Measurements from ENCODE around the gene ZFP30. TPM values are rescaled to one million over a fixed set of nuclear protein-coding genes. Genes with fewer than 3 reads are reported as not detected.

The ZFP30 gene
- total and polyA plus RNA-seq, 2 of the 13 experiments (the other 11 are each of a cell fraction or from before 2014, with no cell fraction given), result 3.4 to 19.2 TPM

DNA sequence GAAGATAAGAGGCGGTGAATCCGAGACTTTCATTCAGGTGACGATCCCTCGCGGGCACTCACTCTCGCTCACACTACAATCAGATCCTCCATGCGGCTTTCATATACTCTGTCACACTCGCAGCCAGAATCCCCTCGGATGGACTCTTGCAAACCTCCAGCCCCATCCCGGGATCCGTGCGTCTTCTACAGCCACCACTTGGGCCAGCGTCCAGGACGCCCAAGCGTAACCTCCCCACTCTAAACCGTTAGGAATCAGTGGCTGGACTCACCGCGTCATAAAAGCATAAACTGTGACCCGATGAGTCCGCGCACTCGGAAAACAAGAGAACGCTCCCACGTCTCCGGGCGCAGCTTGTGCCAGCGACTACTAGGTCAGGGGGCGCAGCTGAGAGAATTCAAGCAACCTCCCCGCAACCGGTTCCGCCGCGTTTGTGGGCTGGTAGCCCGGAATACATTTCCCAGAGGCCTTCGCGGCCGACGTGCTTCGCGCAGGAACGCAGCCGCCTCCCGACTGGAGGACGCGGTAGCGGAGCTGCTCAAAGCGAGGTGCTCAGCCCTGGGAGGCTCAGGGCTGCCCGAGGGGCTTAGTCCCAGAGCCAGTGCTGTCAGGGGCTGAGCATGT, 36.7 kb upstream of the ZFP30 start (continued):
- TF ChIP-seq, protein P1, sequence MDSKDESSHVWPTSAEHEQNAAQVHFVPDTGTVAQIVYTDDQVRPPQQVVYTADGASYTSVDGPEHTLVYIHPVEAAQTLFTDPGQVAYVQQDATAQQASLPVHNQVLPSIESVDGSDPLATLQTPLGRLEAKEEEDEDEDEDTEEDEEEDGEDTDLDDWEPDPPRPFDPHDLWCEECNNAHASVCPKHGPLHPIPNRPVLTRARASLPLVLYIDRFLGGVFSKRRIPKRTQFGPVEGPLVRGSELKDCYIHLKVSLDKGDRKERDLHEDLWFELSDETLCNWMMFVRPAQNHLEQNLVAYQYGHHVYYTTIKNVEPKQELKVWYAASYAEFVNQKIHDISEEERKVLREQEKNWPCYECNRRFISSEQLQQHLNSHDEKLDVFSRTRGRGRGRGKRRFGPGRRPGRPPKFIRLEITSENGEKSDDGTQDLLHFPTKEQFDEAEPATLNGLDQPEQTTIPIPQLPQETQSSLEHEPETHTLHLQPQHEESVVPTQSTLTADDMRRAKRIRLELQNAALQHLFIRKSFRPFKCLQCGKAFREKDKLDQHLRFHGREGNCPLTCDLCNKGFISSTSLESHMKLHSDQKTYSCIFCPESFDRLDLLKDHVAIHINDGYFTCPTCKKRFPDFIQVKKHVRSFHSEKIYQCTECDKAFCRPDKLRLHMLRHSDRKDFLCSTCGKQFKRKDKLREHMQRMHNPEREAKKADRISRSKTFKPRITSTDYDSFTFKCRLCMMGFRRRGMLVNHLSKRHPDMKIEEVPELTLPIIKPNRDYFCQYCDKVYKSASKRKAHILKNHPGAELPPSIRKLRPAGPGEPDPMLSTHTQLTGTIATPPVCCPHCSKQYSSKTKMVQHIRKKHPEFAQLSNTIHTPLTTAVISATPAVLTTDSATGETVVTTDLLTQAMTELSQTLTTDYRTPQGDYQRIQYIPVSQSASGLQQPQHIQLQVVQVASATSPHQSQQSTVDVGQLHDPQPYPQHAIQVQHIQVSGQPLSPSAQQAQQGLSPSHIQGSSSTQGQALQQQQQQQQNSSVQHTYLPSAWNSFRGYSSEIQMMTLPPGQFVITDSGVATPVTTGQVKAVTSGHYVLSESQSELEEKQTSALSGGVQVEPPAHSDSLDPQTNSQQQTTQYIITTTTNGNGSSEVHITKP (CRISPR knock-in tag; IDR thresholded peaks at IDR 0.05; ENCODE audit: low read depth), result peak; percentile 40
- 0 out of 2 replicates have a peak, but pooled peaks have one; percentile 27 for TF ChIP-seq ZNF547 (CRISPR knock-in tag; IDR thresholded peaks at IDR 0.05)
- peak; percentile 76 for TF ChIP-seq YY1 (IDR thresholded peaks at IDR 0.05; ENCODE audit: insufficient read depth, insufficient replicate concordance, low read depth, low read length)
- no peak for TF ChIP-seq ZNF775 (CRISPR knock-in tag; IDR thresholded peaks at IDR 0.05; ENCODE audit: borderline replicate concordance)
- no peak for TF ChIP-seq NFATC3 (CRISPR knock-in tag; IDR thresholded peaks at IDR 0.05)
- no peak for TF ChIP-seq PAF1 (CRISPR knock-in tag; IDR thresholded peaks at IDR 0.05)
- TF ChIP-seq ERF (CRISPR knock-in tag; IDR thresholded peaks at IDR 0.05), result peak; percentile 54; the same call in 1 of the 2 replicates
- TF ChIP-seq RBM22 (optimal IDR thresholded peaks at IDR 0.05; ENCODE audit: low read length), result no peak
- TF ChIP-seq, protein P2, sequence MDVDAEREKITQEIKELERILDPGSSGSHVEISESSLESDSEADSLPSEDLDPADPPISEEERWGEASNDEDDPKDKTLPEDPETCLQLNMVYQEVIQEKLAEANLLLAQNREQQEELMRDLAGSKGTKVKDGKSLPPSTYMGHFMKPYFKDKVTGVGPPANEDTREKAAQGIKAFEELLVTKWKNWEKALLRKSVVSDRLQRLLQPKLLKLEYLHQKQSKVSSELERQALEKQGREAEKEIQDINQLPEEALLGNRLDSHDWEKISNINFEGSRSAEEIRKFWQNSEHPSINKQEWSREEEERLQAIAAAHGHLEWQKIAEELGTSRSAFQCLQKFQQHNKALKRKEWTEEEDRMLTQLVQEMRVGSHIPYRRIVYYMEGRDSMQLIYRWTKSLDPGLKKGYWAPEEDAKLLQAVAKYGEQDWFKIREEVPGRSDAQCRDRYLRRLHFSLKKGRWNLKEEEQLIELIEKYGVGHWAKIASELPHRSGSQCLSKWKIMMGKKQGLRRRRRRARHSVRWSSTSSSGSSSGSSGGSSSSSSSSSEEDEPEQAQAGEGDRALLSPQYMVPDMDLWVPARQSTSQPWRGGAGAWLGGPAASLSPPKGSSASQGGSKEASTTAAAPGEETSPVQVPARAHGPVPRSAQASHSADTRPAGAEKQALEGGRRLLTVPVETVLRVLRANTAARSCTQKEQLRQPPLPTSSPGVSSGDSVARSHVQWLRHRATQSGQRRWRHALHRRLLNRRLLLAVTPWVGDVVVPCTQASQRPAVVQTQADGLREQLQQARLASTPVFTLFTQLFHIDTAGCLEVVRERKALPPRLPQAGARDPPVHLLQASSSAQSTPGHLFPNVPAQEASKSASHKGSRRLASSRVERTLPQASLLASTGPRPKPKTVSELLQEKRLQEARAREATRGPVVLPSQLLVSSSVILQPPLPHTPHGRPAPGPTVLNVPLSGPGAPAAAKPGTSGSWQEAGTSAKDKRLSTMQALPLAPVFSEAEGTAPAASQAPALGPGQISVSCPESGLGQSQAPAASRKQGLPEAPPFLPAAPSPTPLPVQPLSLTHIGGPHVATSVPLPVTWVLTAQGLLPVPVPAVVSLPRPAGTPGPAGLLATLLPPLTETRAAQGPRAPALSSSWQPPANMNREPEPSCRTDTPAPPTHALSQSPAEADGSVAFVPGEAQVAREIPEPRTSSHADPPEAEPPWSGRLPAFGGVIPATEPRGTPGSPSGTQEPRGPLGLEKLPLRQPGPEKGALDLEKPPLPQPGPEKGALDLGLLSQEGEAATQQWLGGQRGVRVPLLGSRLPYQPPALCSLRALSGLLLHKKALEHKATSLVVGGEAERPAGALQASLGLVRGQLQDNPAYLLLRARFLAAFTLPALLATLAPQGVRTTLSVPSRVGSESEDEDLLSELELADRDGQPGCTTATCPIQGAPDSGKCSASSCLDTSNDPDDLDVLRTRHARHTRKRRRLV (CRISPR knock-in tag; IDR thresholded peaks at IDR 0.05), result no peak
- no peak for TF ChIP-seq ZNF883 (CRISPR knock-in tag; IDR thresholded peaks at IDR 0.05; ENCODE audit: not compliant biosample characterization)
- peak; percentile 53; the same call in 1 of the 2 replicates for TF ChIP-seq RFXAP (CRISPR knock-in tag; IDR thresholded peaks at IDR 0.05; ENCODE audit: borderline replicate concordance)
- TF ChIP-seq NFE2L2 (IDR thresholded peaks at IDR 0.05; ENCODE audit: low read length), result no peak
- TF ChIP-seq, protein P3, sequence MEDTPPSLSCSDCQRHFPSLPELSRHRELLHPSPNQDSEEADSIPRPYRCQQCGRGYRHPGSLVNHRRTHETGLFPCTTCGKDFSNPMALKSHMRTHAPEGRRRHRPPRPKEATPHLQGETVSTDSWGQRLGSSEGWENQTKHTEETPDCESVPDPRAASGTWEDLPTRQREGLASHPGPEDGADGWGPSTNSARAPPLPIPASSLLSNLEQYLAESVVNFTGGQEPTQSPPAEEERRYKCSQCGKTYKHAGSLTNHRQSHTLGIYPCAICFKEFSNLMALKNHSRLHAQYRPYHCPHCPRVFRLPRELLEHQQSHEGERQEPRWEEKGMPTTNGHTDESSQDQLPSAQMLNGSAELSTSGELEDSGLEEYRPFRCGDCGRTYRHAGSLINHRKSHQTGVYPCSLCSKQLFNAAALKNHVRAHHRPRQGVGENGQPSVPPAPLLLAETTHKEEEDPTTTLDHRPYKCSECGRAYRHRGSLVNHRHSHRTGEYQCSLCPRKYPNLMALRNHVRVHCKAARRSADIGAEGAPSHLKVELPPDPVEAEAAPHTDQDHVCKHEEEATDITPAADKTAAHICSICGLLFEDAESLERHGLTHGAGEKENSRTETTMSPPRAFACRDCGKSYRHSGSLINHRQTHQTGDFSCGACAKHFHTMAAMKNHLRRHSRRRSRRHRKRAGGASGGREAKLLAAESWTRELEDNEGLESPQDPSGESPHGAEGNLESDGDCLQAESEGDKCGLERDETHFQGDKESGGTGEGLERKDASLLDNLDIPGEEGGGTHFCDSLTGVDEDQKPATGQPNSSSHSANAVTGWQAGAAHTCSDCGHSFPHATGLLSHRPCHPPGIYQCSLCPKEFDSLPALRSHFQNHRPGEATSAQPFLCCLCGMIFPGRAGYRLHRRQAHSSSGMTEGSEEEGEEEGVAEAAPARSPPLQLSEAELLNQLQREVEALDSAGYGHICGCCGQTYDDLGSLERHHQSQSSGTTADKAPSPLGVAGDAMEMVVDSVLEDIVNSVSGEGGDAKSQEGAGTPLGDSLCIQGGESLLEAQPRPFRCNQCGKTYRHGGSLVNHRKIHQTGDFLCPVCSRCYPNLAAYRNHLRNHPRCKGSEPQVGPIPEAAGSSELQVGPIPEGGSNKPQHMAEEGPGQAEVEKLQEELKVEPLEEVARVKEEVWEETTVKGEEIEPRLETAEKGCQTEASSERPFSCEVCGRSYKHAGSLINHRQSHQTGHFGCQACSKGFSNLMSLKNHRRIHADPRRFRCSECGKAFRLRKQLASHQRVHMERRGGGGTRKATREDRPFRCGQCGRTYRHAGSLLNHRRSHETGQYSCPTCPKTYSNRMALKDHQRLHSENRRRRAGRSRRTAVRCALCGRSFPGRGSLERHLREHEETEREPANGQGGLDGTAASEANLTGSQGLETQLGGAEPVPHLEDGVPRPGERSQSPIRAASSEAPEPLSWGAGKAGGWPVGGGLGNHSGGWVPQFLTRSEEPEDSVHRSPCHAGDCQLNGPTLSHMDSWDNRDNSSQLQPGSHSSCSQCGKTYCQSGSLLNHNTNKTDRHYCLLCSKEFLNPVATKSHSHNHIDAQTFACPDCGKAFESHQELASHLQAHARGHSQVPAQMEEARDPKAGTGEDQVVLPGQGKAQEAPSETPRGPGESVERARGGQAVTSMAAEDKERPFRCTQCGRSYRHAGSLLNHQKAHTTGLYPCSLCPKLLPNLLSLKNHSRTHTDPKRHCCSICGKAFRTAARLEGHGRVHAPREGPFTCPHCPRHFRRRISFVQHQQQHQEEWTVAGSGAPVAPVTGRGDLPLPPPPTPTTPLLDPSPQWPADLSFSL (CRISPR knock-in tag; IDR thresholded peaks at IDR 0.05), result no peak
- no peak for TF ChIP-seq ZNF557 (CRISPR knock-in tag; IDR thresholded peaks at IDR 0.05)
